ENCODE measurements around the gene CACNA1C. TPM values are rescaled to one million over a fixed set of nuclear protein-coding genes. Genes with fewer than 3 reads are reported as not detected.
A peak's percentile ranks its signal among the peaks of the same experiment; 100 is the strongest.
"Not testable (repeated sequence)": the region's sequence is repeated elsewhere in the genome, so short reads cannot be mapped to it uniquely, and the experiment has no call there.

The CACNA1C gene
- polyA plus RNA-seq, 1 donor = 11.4 TPM

DNA sequence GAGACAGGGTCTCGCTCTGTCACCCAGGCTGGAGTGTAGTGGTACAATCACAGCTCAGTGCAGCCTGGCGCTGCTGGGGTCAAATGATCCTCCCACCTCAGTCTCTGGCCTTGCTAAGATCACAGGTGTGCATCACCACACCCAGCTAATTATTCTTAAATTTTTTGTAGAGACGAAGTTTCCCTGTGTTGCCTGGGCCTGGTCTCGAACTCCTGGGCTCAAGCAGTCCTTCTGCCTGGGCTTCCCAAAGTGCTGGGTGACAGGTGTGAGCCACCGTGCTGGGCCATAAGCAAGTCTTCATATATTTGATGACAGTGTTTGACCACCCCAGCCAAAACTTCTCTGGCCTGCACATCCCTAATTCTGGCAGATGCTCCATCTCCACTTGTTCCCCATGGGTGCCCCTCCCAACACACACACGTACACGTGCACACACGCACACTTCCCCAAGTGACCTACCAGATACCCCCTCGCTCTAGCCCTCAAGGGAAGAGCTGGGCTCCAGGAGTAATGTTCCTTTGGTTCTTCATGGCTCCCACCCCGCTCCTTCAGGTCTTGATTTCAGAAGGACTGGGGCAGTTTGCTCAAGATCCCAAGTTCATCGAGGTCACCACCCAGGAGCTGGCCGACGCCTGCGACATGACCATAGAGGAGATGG, 637.7 kb downstream of the CACNA1C start:
- DNase-seq = no peak

DNA sequence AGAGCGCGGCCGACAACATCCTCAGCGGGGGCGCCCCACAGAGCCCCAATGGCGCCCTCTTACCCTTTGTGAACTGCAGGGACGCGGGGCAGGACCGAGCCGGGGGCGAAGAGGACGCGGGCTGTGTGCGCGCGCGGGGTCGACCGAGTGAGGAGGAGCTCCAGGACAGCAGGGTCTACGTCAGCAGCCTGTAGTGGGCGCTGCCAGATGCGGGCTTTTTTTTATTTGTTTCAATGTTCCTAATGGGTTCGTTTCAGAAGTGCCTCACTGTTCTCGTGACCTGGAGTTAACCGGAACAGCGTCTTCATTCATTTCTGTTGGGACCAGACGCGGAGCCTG, 638.2 kb downstream of the CACNA1C start:
- DNase-seq = peak; percentile 45

DNA sequence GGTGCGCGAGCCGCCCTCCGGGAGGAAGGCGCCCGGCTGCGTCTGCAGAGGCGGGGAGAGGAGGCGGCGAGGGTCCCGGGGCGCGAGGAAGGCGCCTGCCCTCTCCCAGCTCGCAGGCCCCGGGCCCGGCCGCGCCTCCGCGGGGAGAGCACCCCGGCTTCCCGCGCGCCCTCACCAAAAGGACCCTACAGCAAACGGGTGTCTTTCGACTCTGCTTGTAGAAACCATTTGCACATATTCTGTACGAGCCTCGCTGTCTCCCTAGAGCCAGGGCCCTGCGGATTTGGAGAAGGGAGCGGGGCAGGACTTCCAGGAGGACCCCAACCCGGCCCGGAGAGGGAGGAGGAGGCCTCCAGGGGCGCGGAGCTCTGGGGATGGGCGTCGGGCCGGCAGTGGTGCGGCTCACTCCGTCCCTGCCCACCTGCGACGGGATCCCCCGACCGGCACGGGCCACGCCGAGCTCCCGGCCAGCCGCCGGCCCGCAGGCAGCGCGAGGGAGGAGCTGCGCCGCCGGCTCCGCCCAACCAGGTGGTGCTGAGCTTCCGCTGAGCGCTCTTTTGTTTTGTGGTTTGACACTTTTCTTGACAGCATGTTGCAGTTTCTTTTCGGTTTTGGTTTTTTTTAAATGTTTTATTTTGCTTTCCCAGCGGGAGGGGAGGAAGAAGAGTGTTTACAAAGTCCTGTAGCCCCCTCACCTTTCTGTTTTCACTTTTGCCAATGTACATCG, 638.7 kb downstream of the CACNA1C start:
- DNase-seq = no peak

DNA sequence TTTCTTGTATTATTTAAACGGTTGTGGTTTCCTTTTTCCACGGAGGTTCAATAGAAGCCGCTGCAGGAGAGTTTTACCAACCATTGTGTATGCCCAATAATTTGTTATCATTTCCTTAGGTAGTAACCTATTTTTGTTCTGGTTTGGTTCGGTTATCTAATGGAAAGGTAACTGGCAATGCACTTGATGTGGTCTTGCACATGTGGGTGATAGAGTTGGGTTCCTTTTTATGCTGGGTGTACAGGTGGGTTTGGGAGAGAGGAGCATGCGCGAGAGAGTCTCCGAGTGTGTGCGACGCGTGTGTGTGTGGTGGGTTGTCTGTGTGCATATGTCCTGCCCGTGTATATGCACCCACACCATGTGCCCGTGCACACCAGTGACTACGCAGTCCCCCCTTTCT, 639.3 kb downstream of the CACNA1C start:
- DNase-seq = no peak

DNA sequence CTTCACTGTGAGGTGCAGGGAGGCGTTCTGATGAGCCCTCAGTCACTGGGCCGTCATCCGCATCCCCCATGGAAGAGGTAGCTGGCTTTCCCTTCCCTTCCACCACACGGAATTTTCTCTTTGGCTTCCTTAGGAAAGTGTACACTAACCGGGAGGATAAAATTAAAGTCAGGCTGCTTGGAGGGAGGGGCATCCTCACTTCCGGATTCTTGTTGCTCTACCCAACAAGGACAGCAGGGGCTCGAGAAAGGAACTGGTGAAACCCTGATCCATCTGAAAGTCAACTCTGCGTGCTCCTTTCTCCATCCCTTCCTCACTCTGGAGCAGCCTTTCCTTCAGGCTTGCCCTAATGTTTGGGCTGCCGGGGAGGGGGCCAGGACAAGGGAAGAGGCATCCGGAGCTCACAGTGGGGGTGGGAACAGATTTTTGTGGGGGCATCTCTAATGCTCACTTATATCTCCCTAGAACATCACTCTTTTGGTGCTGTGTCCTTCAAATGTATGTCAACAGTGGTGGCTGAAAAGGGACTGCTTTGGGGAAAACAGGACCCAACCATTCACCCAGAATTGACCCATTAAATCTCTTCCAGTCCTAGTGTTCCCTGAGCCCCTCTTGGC, 640.6 kb downstream of the CACNA1C start:
- no peak for DNase-seq

DNA sequence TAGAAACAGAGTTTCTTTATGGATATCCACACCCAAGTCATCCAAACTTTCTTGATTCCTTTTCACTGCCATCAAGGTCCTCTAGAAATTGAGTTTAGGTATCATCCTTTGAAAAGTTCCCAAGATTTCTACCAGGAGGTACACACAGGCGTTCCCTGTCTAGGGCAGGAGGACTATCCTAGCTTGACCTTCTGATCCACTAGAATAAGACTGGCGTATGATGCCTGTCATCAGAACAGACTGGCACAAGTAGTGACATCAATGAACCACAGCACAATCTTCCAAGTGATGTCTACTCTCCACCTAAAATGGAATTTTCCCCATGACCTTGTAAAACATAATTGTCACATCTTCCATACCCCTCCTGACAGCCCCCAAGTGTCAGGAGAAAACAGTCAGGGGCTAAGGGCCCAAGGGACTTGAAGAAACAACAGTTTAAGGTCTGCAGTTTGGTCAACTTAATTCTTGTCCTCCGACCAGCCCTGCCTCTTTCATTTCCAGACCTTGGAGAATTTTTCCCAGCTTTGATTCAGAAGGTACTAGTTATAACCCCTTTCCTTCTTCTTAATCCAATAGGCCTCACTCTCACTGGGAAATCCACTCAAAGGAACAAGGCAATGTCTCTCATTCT, 641.3 kb downstream of the CACNA1C start:
- DNase-seq = no peak

DNA sequence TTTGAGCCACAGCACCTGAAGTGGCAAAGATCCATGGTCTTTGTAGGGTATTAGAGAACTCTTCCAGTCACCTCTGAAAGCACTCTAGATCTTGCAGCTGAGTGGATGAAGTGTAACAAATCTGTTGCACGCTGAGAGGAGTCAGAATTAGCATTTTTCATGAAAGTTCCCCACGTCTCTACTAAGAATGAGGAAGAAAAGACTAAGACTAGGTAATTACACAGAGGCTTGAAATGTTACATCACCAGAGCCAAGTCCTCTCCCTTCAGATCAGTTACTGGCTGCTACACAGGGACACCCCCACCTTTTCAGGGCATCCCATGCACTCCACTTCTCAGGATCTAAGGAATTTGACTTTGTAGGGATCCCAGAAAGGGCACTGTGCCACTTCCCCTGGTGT, 643.3 kb downstream of the CACNA1C start:
- no peak for DNase-seq

DNA sequence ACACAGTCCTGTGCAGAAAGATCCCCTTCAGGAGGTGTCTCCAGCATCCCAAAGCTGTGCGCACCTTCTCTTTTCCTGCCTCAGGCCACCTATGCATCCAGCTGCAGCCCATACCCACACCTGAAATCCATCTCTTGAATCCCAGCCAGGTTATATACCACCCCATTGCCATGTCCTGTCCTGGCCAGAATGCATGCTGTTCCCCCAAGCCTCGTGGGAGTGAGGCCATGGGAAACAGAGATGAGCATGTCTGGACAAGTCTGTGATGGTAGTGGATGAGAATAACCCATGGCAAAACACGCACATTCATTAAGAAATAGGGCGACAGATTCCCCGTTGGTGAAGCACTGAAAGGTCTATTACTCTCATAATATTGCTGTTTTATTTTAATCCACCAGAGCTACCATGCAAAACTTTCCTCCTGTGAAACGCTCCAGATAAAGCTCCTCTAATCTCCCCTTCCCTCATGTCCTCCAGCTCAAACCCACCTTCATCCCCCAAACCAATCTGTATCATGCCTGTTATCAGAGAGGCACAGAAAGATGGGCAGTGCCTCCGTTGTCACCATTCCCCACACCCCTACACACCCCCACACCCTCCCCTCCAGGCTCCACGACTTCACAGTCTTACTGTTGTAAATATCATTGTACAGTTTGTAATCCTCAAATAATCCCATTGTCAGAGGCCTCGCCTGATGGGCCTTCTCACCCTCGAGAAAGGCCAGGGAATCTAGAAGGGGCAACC, 644.4 kb downstream of the CACNA1C start:
- DNase-seq = no peak

DNA sequence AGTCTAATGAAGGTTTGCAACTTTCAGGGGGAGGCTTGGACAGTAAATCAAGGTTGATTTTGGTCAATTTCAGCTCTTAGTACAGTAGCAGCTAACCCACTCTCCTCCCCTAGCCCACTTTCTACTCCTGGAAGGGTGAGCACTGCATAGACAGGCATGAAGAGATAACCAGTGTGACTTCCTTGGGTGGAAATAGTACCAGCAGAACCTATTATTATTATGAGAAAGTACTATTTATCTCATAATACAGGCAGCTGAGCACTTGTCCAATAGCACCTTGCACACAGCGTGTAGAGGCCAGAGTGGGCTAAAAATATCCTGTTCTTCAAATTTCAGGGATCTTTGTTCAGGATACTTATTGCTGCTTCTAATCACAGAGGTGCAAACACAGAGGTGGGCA, 645.8 kb downstream of the CACNA1C start:
- DNase-seq = no peak

DNA sequence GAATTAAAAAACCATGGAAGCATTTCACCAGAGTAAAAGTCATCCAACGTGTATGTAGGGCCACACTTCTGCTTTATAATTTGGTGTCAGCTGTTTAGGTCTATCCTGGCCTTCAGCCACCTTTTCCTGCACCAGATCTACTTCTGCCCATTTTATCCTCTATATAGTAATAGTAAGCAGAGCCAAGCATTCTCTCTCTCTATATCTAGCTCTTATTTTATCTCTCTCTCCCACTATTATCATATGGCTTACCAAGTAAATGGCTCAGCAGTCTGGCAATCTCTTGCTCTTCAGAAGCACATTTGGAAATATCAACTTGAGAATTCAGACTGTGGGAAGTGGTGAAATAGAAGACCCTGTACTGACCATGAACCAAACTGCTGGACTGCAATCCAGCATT, 657.9 kb downstream of the CACNA1C start:
- DNase-seq = no peak

DNA sequence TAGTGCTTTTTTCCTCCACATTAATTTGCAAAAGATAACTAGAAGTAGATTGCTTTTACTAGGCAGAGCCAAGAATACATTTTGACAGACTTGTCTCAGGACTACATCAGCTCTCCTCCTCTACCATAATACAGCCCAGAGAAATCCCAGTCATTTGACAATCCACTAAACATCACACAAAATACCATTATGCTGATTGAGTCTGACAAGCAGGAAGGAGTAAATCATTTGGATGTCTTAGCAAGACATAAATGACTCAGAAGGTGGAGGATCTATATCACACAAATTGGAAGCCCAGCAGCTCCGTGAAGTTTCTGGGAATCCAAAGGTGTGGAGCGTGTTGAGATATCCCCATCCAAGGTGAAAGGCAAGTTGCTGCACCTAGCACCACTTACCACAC, 666.6 kb downstream of the CACNA1C start:
- no peak for DNase-seq

DNA sequence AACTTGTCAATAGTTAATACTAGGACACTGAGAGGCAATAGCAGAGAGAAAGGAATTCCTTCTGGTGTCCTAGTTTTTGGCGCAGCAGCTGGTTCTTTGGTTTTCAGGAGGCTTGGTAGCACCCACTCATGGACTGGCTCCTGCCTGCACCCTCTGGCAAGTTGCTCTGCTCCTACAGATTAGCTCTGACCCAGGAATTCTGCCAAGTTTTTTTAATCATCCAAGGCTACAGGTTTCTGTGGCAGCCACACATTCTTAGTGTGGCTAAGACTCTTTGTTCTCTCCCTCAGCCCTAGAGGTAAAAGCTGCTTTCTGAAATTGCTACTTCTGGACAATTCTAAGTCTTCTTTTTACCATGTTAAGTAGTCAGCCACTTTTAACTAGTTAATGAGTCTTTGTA, 670.0 kb downstream of the CACNA1C start:
- no peak for DNase-seq

DNA sequence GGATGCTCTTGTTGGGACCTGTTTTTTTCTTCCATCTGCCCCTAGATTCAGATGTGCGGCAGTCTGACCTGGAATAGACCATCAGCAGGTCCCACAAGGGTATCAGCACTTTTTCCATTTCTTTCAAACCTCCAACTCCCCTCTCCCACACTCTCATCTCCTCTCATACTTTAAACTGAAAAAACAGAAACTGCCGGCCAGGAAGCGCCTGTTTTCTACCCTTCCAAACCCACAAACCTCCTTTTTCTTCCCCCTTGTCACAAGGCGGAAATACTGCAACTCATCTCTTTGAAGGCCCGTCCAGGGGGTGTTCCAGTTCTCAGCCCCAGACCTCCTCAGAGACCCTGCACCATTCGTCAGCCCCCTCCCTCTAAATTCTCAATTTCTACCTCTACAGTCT, 679.5 kb downstream of the CACNA1C start:
- no peak for DNase-seq

DNA sequence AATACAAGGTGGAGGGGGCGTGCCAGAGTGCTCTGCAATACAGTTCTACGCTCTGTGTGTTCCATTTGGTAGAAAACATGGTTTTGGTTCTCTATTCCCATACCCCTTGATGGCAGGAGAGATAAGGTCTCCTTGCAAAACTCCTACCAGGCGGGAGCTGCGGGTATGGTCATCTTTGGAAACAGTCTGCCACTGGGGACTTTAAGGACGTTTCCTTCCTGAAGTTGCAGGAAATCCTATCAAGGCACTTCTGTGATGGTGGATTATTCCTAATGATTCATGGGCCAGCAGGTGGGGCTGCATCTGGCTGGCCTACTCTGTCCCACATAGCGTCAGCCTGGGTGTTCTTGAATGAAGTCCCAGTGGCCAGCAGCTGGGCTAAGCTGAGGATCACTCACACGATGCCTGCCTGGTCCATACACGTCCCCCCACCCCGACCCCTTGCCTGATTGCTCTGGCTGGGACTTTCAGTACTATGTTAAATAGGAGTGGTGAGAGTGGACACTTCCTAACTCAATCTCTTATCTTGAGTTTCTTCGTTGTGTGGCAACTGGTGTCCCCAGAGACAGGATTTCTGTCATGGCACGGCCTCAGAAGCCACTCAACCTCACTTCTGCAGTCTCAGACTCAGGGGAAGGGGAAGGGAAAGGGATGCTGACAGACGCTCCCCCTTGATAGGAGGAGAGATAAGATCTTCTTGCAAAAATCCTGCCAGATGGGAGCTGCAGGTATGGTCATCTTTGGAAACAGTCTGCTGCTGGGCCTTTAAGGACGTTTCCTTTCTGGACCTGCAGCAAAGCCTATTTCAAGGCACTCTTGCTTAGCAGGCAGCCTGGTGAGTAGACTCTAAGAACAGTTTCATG, 680.9 kb downstream of the CACNA1C start:
- no peak for DNase-seq

DNA sequence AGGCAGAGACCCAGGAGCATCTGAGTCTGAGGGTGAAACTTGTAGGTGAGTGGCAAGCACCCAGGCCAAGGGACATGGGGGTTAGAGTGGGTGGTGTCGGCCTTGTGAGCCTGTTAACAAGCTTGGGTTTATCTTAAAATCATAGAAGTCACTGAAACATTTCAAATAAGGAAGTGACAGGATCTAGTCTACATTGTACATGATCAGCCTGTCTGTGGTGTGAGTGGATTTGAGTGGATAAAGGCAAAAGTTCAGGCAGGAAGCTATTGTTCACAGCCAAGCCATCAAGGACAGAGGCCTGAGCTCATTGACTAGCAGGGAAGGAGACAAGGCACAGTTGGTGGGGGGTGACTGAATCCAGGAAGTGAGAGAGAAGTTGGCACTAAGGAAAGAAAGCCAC, 682.6 kb downstream of the CACNA1C start:
- DNase-seq = no peak

DNA sequence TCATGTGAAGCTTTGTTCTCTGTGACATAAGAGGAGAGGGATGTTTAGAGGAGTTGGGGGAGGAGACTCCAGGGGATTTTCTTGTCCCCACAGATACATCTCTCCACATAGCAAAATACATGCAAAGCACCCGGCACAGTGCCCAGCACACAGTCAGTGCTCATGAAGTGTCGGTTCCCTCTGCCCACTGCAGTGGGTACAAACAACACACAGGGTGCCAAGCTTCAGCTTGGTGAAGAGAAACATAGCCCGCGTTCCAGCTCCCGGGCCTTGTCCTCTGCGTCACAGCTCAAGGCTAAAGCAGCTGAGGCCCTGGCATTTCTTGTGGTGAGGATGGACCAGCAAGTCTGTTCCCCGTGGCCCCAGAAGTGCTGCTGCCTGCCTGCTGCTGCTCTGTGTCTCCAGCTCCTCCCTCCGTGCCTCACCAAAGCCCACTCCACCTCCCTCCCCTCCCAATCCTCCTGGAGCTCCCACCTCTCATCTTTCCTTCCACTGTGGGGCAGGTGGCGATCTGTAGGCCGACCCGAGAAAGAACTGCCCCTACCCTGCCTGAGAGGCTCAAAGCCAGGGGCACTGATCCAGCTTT, 685.0 kb downstream of the CACNA1C start:
- no peak for DNase-seq

DNA sequence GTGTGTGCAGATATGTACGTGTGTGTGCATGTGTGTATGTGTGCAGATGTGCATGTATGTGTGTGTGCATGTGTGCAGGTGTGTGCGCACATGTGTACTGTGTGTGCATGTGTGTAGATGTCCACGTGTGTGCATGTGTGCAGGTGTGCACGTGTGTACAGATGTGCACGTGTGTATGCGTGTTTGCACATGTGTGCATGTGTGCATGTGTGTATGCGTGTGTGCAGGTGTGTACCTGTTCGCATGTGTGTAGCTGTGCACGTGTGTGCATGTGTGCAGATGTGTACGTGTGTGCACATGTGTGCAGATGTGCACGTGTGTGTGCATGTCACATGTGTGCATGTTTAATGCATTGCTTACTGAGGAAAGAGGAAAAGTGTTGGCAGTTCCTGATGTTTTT, 686.3 kb downstream of the CACNA1C start:
- DNase-seq = no peak

DNA sequence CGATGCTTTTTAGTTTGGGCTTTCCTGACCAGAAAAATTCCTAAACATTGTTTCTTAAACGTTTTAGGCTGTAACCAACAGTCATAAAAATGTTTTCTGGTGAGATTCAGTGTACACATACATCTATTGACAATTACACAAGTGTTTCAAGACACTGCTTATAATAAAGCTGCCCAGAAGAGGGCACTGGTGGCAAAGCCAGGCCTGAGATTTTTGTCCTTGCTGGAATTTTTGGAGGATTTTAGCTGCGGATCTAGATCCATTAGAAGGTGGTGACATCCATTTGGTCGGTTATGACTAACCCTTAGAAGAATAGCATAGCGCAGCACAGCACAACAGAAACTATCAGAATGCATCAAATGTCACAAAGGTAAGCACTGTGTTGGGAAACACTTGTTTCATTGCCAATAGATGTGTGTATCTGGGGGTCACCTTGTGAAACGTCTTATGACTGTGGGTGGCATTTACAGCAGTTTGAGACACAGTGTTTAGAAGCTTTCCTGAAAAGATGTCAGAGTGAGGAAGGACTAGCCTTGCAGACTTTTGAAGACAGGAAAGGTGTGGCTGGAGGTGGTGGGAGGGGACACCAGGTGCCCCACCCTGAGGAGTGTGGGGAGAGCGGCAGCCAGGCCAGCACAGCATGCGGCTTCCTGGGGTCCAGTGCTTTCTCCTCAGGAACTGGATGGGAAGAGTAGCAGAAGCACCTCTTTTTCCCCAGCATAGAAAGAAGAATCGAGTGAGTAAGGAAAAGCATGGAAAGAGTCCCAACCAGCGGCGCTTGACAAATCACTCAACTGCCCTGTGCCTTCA, 687.2 kb downstream of the CACNA1C start:
- DNase-seq = peak; percentile 10

DNA sequence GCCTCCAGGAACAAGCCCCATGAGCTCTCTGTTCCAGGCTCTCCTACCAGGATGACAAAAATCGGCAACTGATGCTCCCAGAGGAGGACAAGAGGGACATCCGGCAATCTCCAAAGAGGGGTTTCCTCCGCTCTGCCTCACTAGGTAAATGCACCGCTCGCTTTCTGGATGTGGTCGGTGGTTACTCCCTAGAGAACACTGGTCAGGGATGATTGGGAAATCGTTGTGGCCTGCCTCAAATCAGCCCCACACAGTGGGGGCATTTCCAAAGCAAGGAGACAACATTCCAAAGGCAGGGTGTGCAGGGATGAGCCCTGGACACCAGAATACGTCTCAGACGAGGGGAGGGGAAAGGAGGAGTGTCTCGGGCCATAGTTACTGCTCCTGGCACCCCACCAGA, 689.2 kb downstream of the CACNA1C start:
- DNase-seq = not testable (repeated sequence)

DNA sequence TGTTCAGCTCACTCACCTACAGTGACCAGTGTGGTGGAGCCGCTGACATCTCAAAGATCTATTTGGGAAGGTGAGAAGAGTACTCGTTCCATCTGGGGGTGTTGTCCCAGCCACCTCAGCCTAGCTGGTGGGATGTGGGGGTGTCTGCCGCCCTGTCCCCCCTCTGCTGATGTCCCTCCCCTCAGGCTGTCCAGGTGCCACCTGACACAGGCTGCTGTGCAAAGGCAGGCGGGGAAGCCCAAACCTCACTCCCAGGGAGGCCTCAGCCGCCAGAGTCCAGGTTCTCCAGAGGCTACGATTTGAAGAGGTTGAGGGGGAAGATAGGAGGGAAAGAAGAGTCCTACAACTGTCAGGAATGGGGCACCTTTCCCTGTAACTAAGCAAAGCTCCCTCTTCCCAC, 690.7 kb downstream of the CACNA1C start:
- DNase-seq = no peak
